ENCODE results near the gene SRRM4. TPM values are rescaled to one million over a fixed set of nuclear protein-coding genes. Genes with fewer than 3 reads are reported as not detected.

Gene SRRM4
- total and polyA plus RNA-seq, 2 donors (not counting 1 experiment from before 2014, with no cell fraction given), result not detected

DNA sequence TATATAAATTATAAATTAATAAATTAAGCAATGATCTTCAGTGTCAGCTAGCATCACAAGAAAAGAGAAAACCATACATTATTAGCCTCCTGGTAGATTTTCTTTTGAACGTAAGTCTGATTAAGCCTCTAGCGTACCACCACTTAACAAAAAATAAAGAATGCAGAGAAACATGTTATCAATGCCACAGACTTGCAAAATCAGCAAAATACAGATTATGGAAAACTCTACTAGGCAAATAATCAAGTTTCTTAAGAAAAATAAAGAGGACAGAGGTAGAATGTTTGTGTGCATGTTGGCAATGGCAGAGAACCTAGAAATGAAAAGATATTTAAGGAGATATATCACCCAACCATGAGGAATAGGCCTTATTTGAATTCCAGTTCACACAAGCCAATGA lies 8.4 kb upstream of the SRRM4 start:
- no peaks in the 10 kb centered on the region for H3K36me3 ChIP-seq (ENCODE audit: control insufficient read depth, insufficient read depth, low read length)
- no peaks in the 10 kb centered on the region for H3K9me3 ChIP-seq (ENCODE audit: control insufficient read depth, insufficient read depth, low read depth, low read length)
- no peak overlapping the region for H3K27ac ChIP-seq (ENCODE audit: insufficient read depth, low read length)
- no peaks in the 10 kb centered on the region for H3K79me2 ChIP-seq (ENCODE audit: control insufficient read depth, insufficient read depth, low read length)
- H2AFZ ChIP-seq (ENCODE audit: low read length), result no peak overlapping the region
- no peak overlapping the region for H3K4me2 ChIP-seq (ENCODE audit: extremely low read depth, insufficient read depth, low read length)
- H4K20me1 ChIP-seq (ENCODE audit: control insufficient read depth, extremely low read depth, insufficient read depth, low read length), result no peaks in the 10 kb centered on the region
- H3K4me1 ChIP-seq (ENCODE audit: control insufficient read depth, extremely low read depth, insufficient read depth, low read length), result no peaks in the 10 kb centered on the region
- no peak overlapping the region for H3K4me3 ChIP-seq (replicated peaks in 1 of 4; ENCODE audit: control extremely low read depth in 1 of 4, insufficient read depth in 1 of 4, low read depth in 3 of 4, low read length in 4 of 4)
- no peak for DNase-seq (ENCODE audit: low read depth in 2 of 2)
- TF ChIP-seq CTCF (conservative IDR thresholded peaks at IDR 0.05 in 1 of 2, IDR thresholded peaks at IDR 0.05 in 1 of 2; ENCODE audit: low read depth in 1 of 2, low read length in 2 of 2) (no peak), EZH2 (IDR thresholded peaks at IDR 0.05; ENCODE audit: low read length, missing control alignments) (no peak)
- no peak overlapping the region for H3K9ac ChIP-seq (ENCODE audit: insufficient read depth, low read length)
- no peaks in the 10 kb centered on the region for H3K27me3 ChIP-seq (ENCODE audit: control insufficient read depth, insufficient read depth, low read length)

- H3K9me3 ChIP-seq (ENCODE audit: control insufficient read depth, insufficient read depth, low read depth, low read length), result no peaks in the 10 kb centered on the region
- H3K4me1 ChIP-seq (ENCODE audit: control insufficient read depth, extremely low read depth, insufficient read depth, low read length), result no peaks in the 10 kb centered on the region
- H3K27me3 ChIP-seq (ENCODE audit: control insufficient read depth, insufficient read depth, low read length), result no peaks in the 10 kb centered on the region
- no peak overlapping the region for H2AFZ ChIP-seq (ENCODE audit: low read length)
- no peak overlapping the region for H3K27ac ChIP-seq (ENCODE audit: insufficient read depth, low read length)
- H3K9ac ChIP-seq (ENCODE audit: insufficient read depth, low read length), result no peak overlapping the region
- H3K4me3 ChIP-seq (replicated peaks in 1 of 4; ENCODE audit: control extremely low read depth in 1 of 4, insufficient read depth in 1 of 4, low read depth in 3 of 4, low read length in 4 of 4), result no peak overlapping the region
- TF ChIP-seq CTCF (conservative IDR thresholded peaks at IDR 0.05 in 1 of 2, IDR thresholded peaks at IDR 0.05 in 1 of 2; ENCODE audit: low read depth in 1 of 2, low read length in 2 of 2) (peak; percentile 53 to 64), EZH2 (IDR thresholded peaks at IDR 0.05; ENCODE audit: low read length, missing control alignments) (no peak)
- peak; percentile 17 to 40 for DNase-seq (ENCODE audit: low read depth in 2 of 2)
- no peak overlapping the region for H3K4me2 ChIP-seq (ENCODE audit: extremely low read depth, insufficient read depth, low read length)
- H3K79me2 ChIP-seq (ENCODE audit: control insufficient read depth, insufficient read depth, low read length), result no peaks in the 10 kb centered on the region
- no peaks in the 10 kb centered on the region for H3K36me3 ChIP-seq (ENCODE audit: control insufficient read depth, insufficient read depth, low read length)
- no peaks in the 10 kb centered on the region for H4K20me1 ChIP-seq (ENCODE audit: control insufficient read depth, extremely low read depth, insufficient read depth, low read length)
These were observed 1.5 kb upstream of the SRRM4 start for GRCh38 chr12:118979763-118980406.

DNA sequence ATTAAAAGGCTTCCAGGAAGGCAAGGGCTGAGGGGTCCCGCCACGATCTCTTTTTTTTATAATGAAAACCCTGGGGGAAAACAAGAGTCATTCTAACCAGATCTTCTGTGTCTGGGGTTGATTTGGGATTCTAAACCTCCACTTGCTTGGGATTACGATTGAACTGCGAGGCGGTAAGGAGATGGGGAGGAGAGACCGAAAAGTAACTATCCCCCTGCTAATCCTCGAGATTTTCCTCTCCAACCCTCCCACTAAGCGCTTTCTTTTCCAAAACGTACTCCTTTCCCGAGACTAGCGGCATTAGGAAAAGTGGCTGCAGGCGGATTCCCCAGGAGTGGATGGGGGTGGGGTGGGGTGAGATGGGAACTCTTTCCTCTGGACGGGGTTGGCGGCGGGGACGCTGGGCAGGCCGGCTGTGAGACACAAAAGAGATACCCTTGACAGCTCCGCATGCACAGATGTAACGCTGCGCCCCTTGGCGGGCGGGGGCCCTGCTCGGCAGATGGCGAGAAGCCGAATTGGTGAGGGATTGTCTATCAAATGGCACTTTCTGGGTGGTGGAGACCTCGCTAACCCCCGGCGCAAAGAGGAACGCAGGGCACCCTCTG lies 830 bp upstream of the SRRM4 start:
- DNase-seq (ENCODE audit: low read depth in 2 of 2), result no peak
- TF ChIP-seq EZH2 (IDR thresholded peaks at IDR 0.05; ENCODE audit: low read length, missing control alignments) (no peak), CTCF (conservative IDR thresholded peaks at IDR 0.05 in 1 of 2, IDR thresholded peaks at IDR 0.05 in 1 of 2; ENCODE audit: low read depth in 1 of 2, low read length in 2 of 2) (no peak)
- Histone ChIP-seq H3K27ac (ENCODE audit: insufficient read depth, low read length) (no peak overlapping the region), H3K9me3 (ENCODE audit: control insufficient read depth, insufficient read depth, low read depth, low read length) (no peaks in the 10 kb centered on the region), H3K4me2 (ENCODE audit: extremely low read depth, insufficient read depth, low read length) (no peak overlapping the region), H3K4me3 (replicated peaks in 1 of 4; ENCODE audit: control extremely low read depth in 1 of 4, insufficient read depth in 1 of 4, low read depth in 3 of 4, low read length in 4 of 4) (no peak overlapping the region), H2AFZ (ENCODE audit: low read length) (no peak overlapping the region), H3K79me2 (ENCODE audit: control insufficient read depth, insufficient read depth, low read length) (no peaks in the 10 kb centered on the region), H3K9ac (ENCODE audit: insufficient read depth, low read length) (no peak overlapping the region), H3K4me1 (ENCODE audit: control insufficient read depth, extremely low read depth, insufficient read depth, low read length) (no peaks in the 10 kb centered on the region), H4K20me1 (ENCODE audit: control insufficient read depth, extremely low read depth, insufficient read depth, low read length) (no peaks in the 10 kb centered on the region), H3K36me3 (ENCODE audit: control insufficient read depth, insufficient read depth, low read length) (no peaks in the 10 kb centered on the region), H3K27me3 (ENCODE audit: control insufficient read depth, insufficient read depth, low read length) (no peaks in the 10 kb centered on the region)
